ENCODE data around the gene KRTAP10-3. TPM values are rescaled to one million over a fixed set of nuclear protein-coding genes. Genes with fewer than 3 reads are reported as not detected.

Gene KRTAP10-3
- polyA plus RNA-seq, 2 of the 4 experiments (the other 2 are of a cell fraction): not detected

GRCh38 chr21:44527156-44527982 is 31.2 kb downstream of the KRTAP10-3 start:
- POLR2A ChIA-PET: no interaction called here
- H3K4me2 ChIP-seq: no peak overlapping the region
- CTCF ChIA-PET: no interaction called here
- no peak overlapping the region for H3K4me3 ChIP-seq
- no peaks in the 10 kb centered on the region for H3K4me1 ChIP-seq
- FAIRE-seq: no peak
- ATAC-seq: no peak
- TF ChIP-seq CHD2 (IDR thresholded peaks at IDR 0.05; ENCODE audit: low read length, partially characterized antibody) (no peak), BCL3 (IDR thresholded peaks at IDR 0.05) (no peak), PBX3 (IDR thresholded peaks at IDR 0.05) (no peak), FOXS1 (CRISPR knock-in tag; IDR thresholded peaks at IDR 0.05) (no peak), ATOH8 (CRISPR knock-in tag; IDR thresholded peaks at IDR 0.05; ENCODE audit: low read depth) (no peak), FOSB (CRISPR knock-in tag; IDR thresholded peaks at IDR 0.05) (no peak), SMC3 (IDR thresholded peaks at IDR 0.05) (no peak), FOSL2 (IDR thresholded peaks at IDR 0.05) (no peak), FOSL2 (CRISPR knock-in tag; IDR thresholded peaks at IDR 0.05) (no peak), HOXB5 (CRISPR knock-in tag; IDR thresholded peaks at IDR 0.05) (no peak), KDM5A (IDR thresholded peaks at IDR 0.05) (no peak), ZSCAN20 (CRISPR knock-in tag; IDR thresholded peaks at IDR 0.05) (no peak), POLR2AphosphoS2 (conservative IDR thresholded peaks at IDR 0.05; ENCODE audit: low read length) (no peak), EHF (CRISPR knock-in tag; IDR thresholded peaks at IDR 0.05) (no peak), CBX8 (IDR thresholded peaks at IDR 0.05) (no peak), NPAS2 (CRISPR knock-in tag; IDR thresholded peaks at IDR 0.05; ENCODE audit: borderline replicate concordance) (no peak), PHF8 (IDR thresholded peaks at IDR 0.05; ENCODE audit: borderline replicate concordance, low read depth) (no peak)
- no peak overlapping the region for H3K27ac ChIP-seq
- 59% methylated on average over 31 of the region's 37 CpGs for WGBS (ENCODE audit: missing lambda C conversion rate)
- no peaks in the 10 kb centered on the region for H3K9me3 ChIP-seq
- DNase-seq (ENCODE audit: low read depth in 1 of 2, low spot score in 1 of 2): no peak

- ATAC-seq (no peak), DNase-seq (ENCODE audit: low read depth in 1 of 2, low spot score in 1 of 2) (no peak), FAIRE-seq (no peak)
- Histone ChIP-seq H3K4me2 (no peak overlapping the region), H3K4me3 (no peak overlapping the region), H3K27ac (no peak overlapping the region), H3K4me1 (no peaks in the 10 kb centered on the region), H3K9me3 (no peaks in the 10 kb centered on the region)
- 44% methylated on average over 12 of the region's 12 CpGs for WGBS (ENCODE audit: missing lambda C conversion rate)
- TF ChIP-seq FOSL2 (IDR thresholded peaks at IDR 0.05): no peak
- TF ChIP-seq FOSL2 (CRISPR knock-in tag; IDR thresholded peaks at IDR 0.05): no peak
- CTCF ChIA-PET: no interaction called here
- POLR2A ChIA-PET: interaction anchor here (0.7 kb wide), 1 partner anchor 10 kb away, joined by 3 read pairs; no protein-coding TSS in a partner anchor
Observed at GRCh38 chr21:44526096-44526997, 32.2 kb downstream of the KRTAP10-3 start.

Data from A549 (cell line).